ENCODE results near the gene THRB. TPM values are rescaled to one million over a fixed set of nuclear protein-coding genes. Genes with fewer than 3 reads are reported as not detected.
A peak's percentile ranks its signal among the peaks of the same experiment; 100 is the strongest.

THRB gene
- total and polyA plus RNA-seq, 2 donors (not counting 3 experiments of a cell fraction or from before 2014, with no cell fraction given), result 0.06 TPM; not detected in 1

DNA sequence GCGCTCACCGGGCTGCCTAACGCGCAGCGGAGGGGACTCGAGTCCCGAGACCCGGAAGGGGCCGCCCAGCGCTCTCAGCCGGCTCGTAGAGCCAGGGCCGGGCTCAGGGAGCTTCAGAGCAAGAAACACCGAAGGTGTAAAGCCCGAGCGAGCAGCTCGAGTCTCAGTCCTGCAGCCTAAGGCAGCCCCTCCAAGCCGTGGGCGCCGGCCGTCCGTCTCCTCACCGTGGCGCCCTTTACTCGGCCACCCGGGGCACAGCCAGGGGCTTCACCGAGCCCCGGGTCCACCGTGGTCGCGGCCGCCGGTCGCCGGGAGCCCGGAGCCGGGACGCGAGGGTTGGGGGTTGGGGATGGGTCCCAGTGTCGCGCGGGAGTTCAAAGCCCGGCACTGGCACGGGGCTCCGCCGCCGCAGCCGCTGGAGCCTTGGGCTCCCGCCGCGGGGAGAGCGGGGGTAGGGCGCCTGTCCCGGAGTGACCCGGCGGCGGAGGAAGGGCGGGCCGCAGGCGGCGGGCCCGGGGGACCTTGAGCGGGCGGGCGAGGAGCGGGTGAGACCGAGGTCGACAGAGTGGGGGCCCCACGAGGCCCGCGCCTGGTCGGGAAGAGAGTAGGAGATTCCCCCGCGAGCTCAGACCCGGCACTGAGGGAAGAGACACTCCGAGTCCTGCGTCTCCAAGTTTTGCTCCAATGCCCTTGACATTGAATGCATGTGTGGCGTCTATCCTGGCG, 26.9 kb upstream of the THRB start:
- peak; percentile 18 for FAIRE-seq
- H3K36me3 ChIP-seq (ENCODE audit: control insufficient read depth in 2 of 2, extremely low read depth in 1 of 2, insufficient read depth in 2 of 2, low read length in 2 of 2), result no peaks in the 10 kb centered on the region
- POLR2A ChIA-PET, result no interaction called here
- no peaks in the 10 kb centered on the region for H3K9me1 ChIP-seq (replicated peaks; ENCODE audit: control insufficient read depth, extremely low read depth, insufficient read depth, low read length)
- H3K4me2 ChIP-seq (ENCODE audit: insufficient read depth, low read length), result peak overlapping the region; percentile 54
- BruUV-seq (replicated peaks), result no TSS peak
- dilution Hi-C loops (cut with MboI; ENCODE audit: extremely low pct_ligation_motif_present, low sequenced_read_pairs) (no loop called here), intact Hi-C loops (cut with micrococcal nuclease) (loop anchor here (2.0 kb wide), 2 partner anchors 27 to 119 kb away; partner anchors contain the start of gene THRB)
- H4K20me1 ChIP-seq (replicated peaks; ENCODE audit: control insufficient read depth, extremely low read depth, insufficient read depth, low read length), result no peaks in the 10 kb centered on the region
- peaks cover 9% of the 10 kb centered on the region for H3K4me1 ChIP-seq (ENCODE audit: control insufficient read depth, extremely low read depth, insufficient read depth, low read length)
- no peak overlapping the region for H3K27ac ChIP-seq (ENCODE audit: insufficient read depth, low read depth, low read length)
- peaks cover 6 to 21% of the 10 kb centered on the region in 2 experiments for H3K27me3 ChIP-seq (ENCODE audit: control insufficient read depth in 2 of 2, insufficient read depth in 2 of 2, low read length in 2 of 2)
- H2AFZ ChIP-seq (ENCODE audit: low read depth, low read length), result peak overlapping the region; percentile 68
- TF ChIP-seq FOS (IDR thresholded peaks at IDR 0.05; ENCODE audit: borderline replicate concordance, insufficient read depth, low read length) (no peak), EZH2 (IDR thresholded peaks at IDR 0.05; ENCODE audit: borderline replicate concordance, low read depth, low read length, severe bottlenecking) (peak; percentile 47)
- DNase-seq (ENCODE audit: low read depth, low spot score), result peak; percentile 37
- peak overlapping the region; percentile 43 to 57 (median 56) for H3K4me3 ChIP-seq (replicated peaks in 1 of 3; ENCODE audit: insufficient read depth in 1 of 3, low read depth in 1 of 3, low read length in 3 of 3)
- CTCF ChIA-PET, result interaction anchor here (0.8 to 1.8 kb wide), 7 partner anchors 12 to 335 kb away, joined by 3 to 12 read pairs (median 4); partner anchors contain the start of gene THRB
- H3K9ac ChIP-seq (replicated peaks; ENCODE audit: extremely low read depth, insufficient read depth, low read length), result peak overlapping the region; percentile 46
- H3K9me3 ChIP-seq (replicated peaks; ENCODE audit: control insufficient read depth, insufficient read depth, low read length), result no peaks in the 10 kb centered on the region
- no peaks in the 10 kb centered on the region for H3K79me2 ChIP-seq (ENCODE audit: control insufficient read depth, insufficient read depth, low read length)

DNA sequence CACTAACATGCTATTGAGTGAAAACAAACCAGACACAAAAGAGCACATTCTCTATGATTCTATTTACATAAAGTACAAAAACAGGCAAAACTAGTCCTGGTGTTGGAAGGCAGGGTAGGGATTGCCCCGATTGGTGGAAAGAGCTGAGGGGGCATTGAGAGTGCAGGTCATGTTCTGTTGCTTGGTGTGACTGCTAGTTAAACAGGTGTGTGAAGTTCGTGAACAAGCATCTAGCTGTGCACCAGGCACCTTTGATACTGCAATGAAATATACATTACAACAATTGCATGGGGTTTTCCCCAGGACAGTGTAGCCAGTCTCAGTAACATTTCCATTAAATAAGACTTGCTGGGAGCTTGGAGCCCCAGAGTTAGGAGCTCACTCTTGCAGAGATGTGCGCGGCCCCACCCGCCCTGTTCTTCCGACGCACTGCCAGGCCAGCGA, 26.3 kb upstream of the THRB start:
- TF ChIP-seq JUN (IDR thresholded peaks at IDR 0.05; ENCODE audit: borderline replicate concordance, insufficient read depth, insufficient read length, low read depth), result no peak
- TF ChIP-seq GATA2 (IDR thresholded peaks at IDR 0.05; ENCODE audit: insufficient read depth, insufficient read length, low read depth, low read length), result no peak
- TF ChIP-seq, protein P1, sequence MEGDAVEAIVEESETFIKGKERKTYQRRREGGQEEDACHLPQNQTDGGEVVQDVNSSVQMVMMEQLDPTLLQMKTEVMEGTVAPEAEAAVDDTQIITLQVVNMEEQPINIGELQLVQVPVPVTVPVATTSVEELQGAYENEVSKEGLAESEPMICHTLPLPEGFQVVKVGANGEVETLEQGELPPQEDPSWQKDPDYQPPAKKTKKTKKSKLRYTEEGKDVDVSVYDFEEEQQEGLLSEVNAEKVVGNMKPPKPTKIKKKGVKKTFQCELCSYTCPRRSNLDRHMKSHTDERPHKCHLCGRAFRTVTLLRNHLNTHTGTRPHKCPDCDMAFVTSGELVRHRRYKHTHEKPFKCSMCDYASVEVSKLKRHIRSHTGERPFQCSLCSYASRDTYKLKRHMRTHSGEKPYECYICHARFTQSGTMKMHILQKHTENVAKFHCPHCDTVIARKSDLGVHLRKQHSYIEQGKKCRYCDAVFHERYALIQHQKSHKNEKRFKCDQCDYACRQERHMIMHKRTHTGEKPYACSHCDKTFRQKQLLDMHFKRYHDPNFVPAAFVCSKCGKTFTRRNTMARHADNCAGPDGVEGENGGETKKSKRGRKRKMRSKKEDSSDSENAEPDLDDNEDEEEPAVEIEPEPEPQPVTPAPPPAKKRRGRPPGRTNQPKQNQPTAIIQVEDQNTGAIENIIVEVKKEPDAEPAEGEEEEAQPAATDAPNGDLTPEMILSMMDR (IDR thresholded peaks at IDR 0.05; ENCODE audit: extremely low read depth in 1 of 2, insufficient read depth in 1 of 2, low read depth in 1 of 2, low read length in 2 of 2), result no peak
- no peak for TF ChIP-seq MYC (IDR thresholded peaks at IDR 0.05; ENCODE audit: low read depth, low read length)
- no peak for TF ChIP-seq EZH2 (IDR thresholded peaks at IDR 0.05; ENCODE audit: borderline replicate concordance, low read depth, low read length, severe bottlenecking)
- TF ChIP-seq, protein P2, sequence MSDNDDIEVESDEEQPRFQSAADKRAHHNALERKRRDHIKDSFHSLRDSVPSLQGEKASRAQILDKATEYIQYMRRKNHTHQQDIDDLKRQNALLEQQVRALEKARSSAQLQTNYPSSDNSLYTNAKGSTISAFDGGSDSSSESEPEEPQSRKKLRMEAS (IDR thresholded peaks at IDR 0.05; ENCODE audit: insufficient read depth, insufficient read length), result no peak
- no peak for TF ChIP-seq POLR2A (IDR thresholded peaks at IDR 0.05; ENCODE audit: low read depth, low read length)
- no peak for TF ChIP-seq FOS (IDR thresholded peaks at IDR 0.05; ENCODE audit: borderline replicate concordance, insufficient read depth, low read length)
- no peak for TF ChIP-seq POLR2AphosphoS5 (IDR thresholded peaks at IDR 0.05; ENCODE audit: insufficient read depth, low read depth, low read length)
- Histone ChIP-seq H3K9ac (replicated peaks; ENCODE audit: extremely low read depth, insufficient read depth, low read length) (no peak overlapping the region), H4K20me1 (replicated peaks; ENCODE audit: control insufficient read depth, extremely low read depth, insufficient read depth, low read length) (no peaks in the 10 kb centered on the region), H3K4me3 (replicated peaks in 1 of 3; ENCODE audit: insufficient read depth in 1 of 3, low read depth in 1 of 3, low read length in 3 of 3) (peak overlapping the region; percentile 43 to 57 (median 56)), H3K9me1 (replicated peaks; ENCODE audit: control insufficient read depth, extremely low read depth, insufficient read depth, low read length) (no peaks in the 10 kb centered on the region), H2AFZ (ENCODE audit: low read depth, low read length) (peak overlapping the region; percentile 68), H3K27ac (ENCODE audit: insufficient read depth, low read depth, low read length) (no peak overlapping the region), H3K36me3 (ENCODE audit: control insufficient read depth in 2 of 2, extremely low read depth in 1 of 2, insufficient read depth in 2 of 2, low read length in 2 of 2) (no peaks in the 10 kb centered on the region), H3K4me2 (ENCODE audit: insufficient read depth, low read length) (peak overlapping the region; percentile 54), H3K9me3 (replicated peaks; ENCODE audit: control insufficient read depth, insufficient read depth, low read length) (no peaks in the 10 kb centered on the region), H3K4me1 (ENCODE audit: control insufficient read depth, extremely low read depth, insufficient read depth, low read length) (peaks cover 9% of the 10 kb centered on the region), H3K79me2 (ENCODE audit: control insufficient read depth, insufficient read depth, low read length) (no peaks in the 10 kb centered on the region), H3K27me3 (ENCODE audit: control insufficient read depth in 2 of 2, insufficient read depth in 2 of 2, low read length in 2 of 2) (peaks cover 6 to 21% of the 10 kb centered on the region in 2 experiments)
- BruUV-seq (replicated peaks), result no TSS peak
- CTCF ChIA-PET, result interaction anchor here (0.8 to 1.8 kb wide), 7 partner anchors 11 to 335 kb away, joined by 3 to 12 read pairs (median 4); partner anchors contain the start of gene THRB
- FAIRE-seq (no peak), DNase-seq (ENCODE audit: low read depth, low spot score) (peak; percentile 4)
- POLR2A ChIA-PET, result no interaction called here
- dilution Hi-C loops (cut with MboI; ENCODE audit: extremely low pct_ligation_motif_present, low sequenced_read_pairs) (no loop called here), intact Hi-C loops (cut with micrococcal nuclease) (loop anchor here (2.0 kb wide), 1 partner anchor 26 kb away; the partner anchor contains the start of gene THRB)

Measured in endothelial cell of umbilical vein (primary cell).